Measurements from ENCODE around the gene TPD52L2.
"Not testable (repeated sequence)": the region's sequence is repeated elsewhere in the genome, so short reads cannot be mapped to it uniquely, and the experiment has no call there.

Gene TPD52L2

GRCh38 chr20:63857764-63858392 lies 7.2 kb upstream of the TPD52L2 start:
- no peak for DNase-seq

GRCh38 chr20:63858393-63859165 lies 6.5 kb upstream of the TPD52L2 start:
- DNase-seq, result no peak

- DNase-seq, result no peak
These were observed 5.8 kb upstream of the TPD52L2 start for GRCh38 chr20:63859166-63859699.

- no peak for DNase-seq
These were observed 4.6 kb upstream of the TPD52L2 start for GRCh38 chr20:63860325-63861051.

GRCh38 chr20:63861365-63861934 lies 3.6 kb upstream of the TPD52L2 start, which contains the start of gene ABHD16B:
ABHD16B (plus strand) TSS chr20:63861498; CDS start chr20:63861541, 43 bp downstream.
- DNase-seq, result no peak

- DNase-seq, result no peak
These were observed 2.8 kb upstream of the TPD52L2 start for GRCh38 chr20:63861981-63862901.

- DNase-seq, result no peak
These were observed 1.9 kb upstream of the TPD52L2 start for GRCh38 chr20:63863021-63863797.

- peak; percentile 87 for DNase-seq
These were observed 1.1 kb upstream of the TPD52L2 start for GRCh38 chr20:63863798-63864544.

- DNase-seq, result no peak
These were observed 509 bp upstream of the TPD52L2 start for GRCh38 chr20:63864545-63864977.

- DNase-seq, result not testable (repeated sequence)
These were observed 2.0 kb downstream of the TPD52L2 start for GRCh38 chr20:63867042-63867441.

GRCh38 chr20:63868264-63868663 lies 3.2 kb downstream of the TPD52L2 start:
- DNase-seq, result no peak

GRCh38 chr20:63873477-63873971 lies 8.5 kb downstream of the TPD52L2 start:
- DNase-seq, result peak; percentile 35

GRCh38 chr20:63874241-63874640 lies 9.2 kb downstream of the TPD52L2 start:
- DNase-seq, result not testable (repeated sequence)

- no peak for DNase-seq
These were observed 11.5 kb downstream of the TPD52L2 start for GRCh38 chr20:63876489-63877036.

- DNase-seq, result no peak
These were observed 12.8 kb downstream of the TPD52L2 start for GRCh38 chr20:63877755-63878470.

- DNase-seq, result no peak
These were observed 14.0 kb downstream of the TPD52L2 start for GRCh38 chr20:63878899-63879663.

- DNase-seq, result not testable (repeated sequence)
These were observed 15.8 kb downstream of the TPD52L2 start for GRCh38 chr20:63880901-63881300.
